ES-I3 (cell line): Measurements from ENCODE around the gene ZNF354B.
"Not testable (repeated sequence)": the region's sequence is repeated elsewhere in the genome, so short reads cannot be mapped to it uniquely, and the experiment has no call there.

Experiments used
- H3K36me3 ChIP-seq: 2 replicates; pipeline ENCODE4 v1.6.1; 2013; ENCODE audit warnings: mild to moderate bottlenecking, low read length, control low read depth, moderate library complexity; ENCODE audit not compliant: insufficient read depth
- H3K4me1 ChIP-seq: 2 replicates; pipeline ENCODE4 v1.6.1; 2013; ENCODE audit warnings: mild to moderate bottlenecking, control low read depth, low read length; ENCODE audit not compliant: insufficient read depth
- H3K9ac ChIP-seq: 2 replicates; pipeline ENCODE4 v1.6.1; 2013; ENCODE audit warnings: low read depth, mild to moderate bottlenecking, low read length, moderate library complexity
- H3K9me3 ChIP-seq: 2 replicates; pipeline ENCODE4 v1.6.1; 2013; ENCODE audit warnings: mild to moderate bottlenecking, low read length, moderate library complexity; ENCODE audit not compliant: control insufficient read depth, insufficient read depth

The ZNF354B gene

DNA sequence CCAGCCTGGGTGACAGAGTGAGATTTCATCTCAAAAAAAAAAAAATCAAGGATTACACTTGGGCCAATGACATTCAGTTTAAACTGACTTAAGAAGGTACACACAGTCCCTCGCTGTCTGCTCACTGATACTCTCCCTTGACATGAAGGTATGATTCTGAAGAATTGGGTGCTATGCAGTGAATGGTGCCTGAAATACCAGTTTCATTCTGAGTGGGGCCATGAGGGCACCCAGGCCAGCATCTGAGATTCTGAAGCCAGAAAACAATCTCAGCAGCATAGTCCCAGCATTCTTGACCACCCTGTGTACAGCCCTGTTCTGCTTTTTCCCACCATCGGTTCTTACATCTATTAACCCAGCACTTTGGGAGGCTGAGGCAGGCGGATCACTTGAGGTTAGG, 7.8 kb upstream of the ZNF354B start:
- Histone ChIP-seq H3K9me3 (no peaks in the 10 kb centered on the region), H3K4me1 (no peaks in the 10 kb centered on the region; the same call in 1 of the 2 replicates), H3K36me3 (no peaks in the 10 kb centered on the region), H3K9ac (no peak overlapping the region)

- no peaks in the 10 kb centered on the region; the same call in 1 of the 2 replicates for H3K4me1 ChIP-seq
- H3K36me3 ChIP-seq: no peaks in the 10 kb centered on the region
- H3K9ac ChIP-seq: no peak overlapping the region
- no peaks in the 10 kb centered on the region for H3K9me3 ChIP-seq
These were observed 5.5 kb upstream of the ZNF354B start for GRCh38 chr5:178854284-178854683.

- H3K9me3 ChIP-seq, H3K36me3 ChIP-seq, H3K4me1 ChIP-seq: not testable (repeated sequence)
- H3K9ac ChIP-seq: peak overlapping the region; percentile 60; the same call in 1 of the 2 replicates
These were observed 862 bp downstream of the ZNF354B start for GRCh38 chr5:178860615-178861014.

GRCh38 chr5:178861627-178862026, 1.9 kb downstream of the ZNF354B start:
- H3K9me3 ChIP-seq: no peaks in the 10 kb centered on the region
- no peak overlapping the region for H3K9ac ChIP-seq
- H3K4me1 ChIP-seq: no peaks in the 10 kb centered on the region
- peaks cover under 1% of the 10 kb centered on the region; the same call in 1 of the 2 replicates for H3K36me3 ChIP-seq

DNA sequence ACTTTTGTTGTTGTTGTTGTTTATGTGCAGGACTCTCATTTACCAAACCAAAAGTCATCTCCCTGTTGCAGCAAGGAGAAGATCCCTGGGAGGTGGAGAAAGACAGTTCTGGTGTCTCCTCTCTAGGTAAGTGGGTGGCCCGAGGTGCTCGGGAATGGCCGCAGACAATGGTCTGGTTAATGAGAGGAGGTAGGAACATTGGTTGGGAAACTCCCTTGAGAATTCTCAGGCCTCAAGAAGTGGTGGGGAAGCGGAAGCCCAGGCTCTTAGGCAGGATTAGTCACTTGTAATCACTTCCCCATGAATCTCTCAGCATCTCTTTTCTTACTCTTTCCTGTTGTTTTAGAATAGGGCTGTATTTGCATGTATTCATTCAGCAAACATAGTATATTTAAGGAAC, 7.2 kb downstream of the ZNF354B start:
- H3K9me3 ChIP-seq: no peaks in the 10 kb centered on the region; the same call in 1 of the 2 replicates
- H3K4me1 ChIP-seq: no peaks in the 10 kb centered on the region
- H3K36me3 ChIP-seq: peaks cover 7% of the 10 kb centered on the region; the same call in 1 of the 2 replicates

DNA sequence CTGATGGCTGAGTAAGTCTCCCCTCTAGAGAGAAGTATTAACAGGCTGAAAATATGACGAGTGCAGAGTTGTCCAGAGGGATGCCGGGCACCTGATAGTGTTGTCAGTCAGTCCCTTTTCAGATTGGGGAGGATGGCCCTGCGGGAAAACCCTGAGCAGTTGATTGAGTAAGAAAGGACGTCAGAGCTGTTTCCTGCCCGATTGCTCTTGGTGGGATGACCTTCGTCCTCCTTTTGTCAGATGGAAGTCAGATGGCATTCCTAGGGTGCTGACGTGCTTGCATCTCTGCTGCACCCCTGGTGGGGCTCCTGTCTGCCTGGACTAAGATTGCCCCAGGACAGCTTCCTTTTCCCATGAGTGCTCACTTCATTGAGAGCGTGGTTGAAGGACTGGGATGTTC, 9.8 kb downstream of the ZNF354B start:
- no peak overlapping the region for H3K9ac ChIP-seq
- H3K9me3 ChIP-seq: no peaks in the 10 kb centered on the region; the same call in none of the 2 replicates
- H3K4me1 ChIP-seq: no peaks in the 10 kb centered on the region
- peaks cover 7% of the 10 kb centered on the region; the same call in 1 of the 2 replicates for H3K36me3 ChIP-seq

More for the DNA sequence above, 7.2 kb downstream of the ZNF354B start:
- H3K9ac ChIP-seq: no peak overlapping the region

- no peaks in the 10 kb centered on the region for H3K4me1 ChIP-seq
- peaks cover 7% of the 10 kb centered on the region; the same call in 1 of the 2 replicates for H3K36me3 ChIP-seq
- no peaks in the 10 kb centered on the region; the same call in none of the 2 replicates for H3K9me3 ChIP-seq
- no peak overlapping the region for H3K9ac ChIP-seq
These were observed 10.7 kb downstream of the ZNF354B start for GRCh38 chr5:178870411-178870810.

GRCh38 chr5:178872302-178872701, 12.5 kb downstream of the ZNF354B start:
- Histone ChIP-seq H3K9me3 (peaks cover 4% of the 10 kb centered on the region), H3K9ac (no peak overlapping the region), H3K4me1 (no peaks in the 10 kb centered on the region), H3K36me3 (0 out of 2 replicates have a peak, but pooled peaks cover 4% of the 10 kb centered on the region)

GRCh38 chr5:178883115-178883694, 23.5 kb downstream of the ZNF354B start:
- not testable (repeated sequence) for H3K4me1 ChIP-seq, H3K9ac ChIP-seq, H3K36me3 ChIP-seq
- peaks cover 37% of the 10 kb centered on the region for H3K9me3 ChIP-seq

DNA sequence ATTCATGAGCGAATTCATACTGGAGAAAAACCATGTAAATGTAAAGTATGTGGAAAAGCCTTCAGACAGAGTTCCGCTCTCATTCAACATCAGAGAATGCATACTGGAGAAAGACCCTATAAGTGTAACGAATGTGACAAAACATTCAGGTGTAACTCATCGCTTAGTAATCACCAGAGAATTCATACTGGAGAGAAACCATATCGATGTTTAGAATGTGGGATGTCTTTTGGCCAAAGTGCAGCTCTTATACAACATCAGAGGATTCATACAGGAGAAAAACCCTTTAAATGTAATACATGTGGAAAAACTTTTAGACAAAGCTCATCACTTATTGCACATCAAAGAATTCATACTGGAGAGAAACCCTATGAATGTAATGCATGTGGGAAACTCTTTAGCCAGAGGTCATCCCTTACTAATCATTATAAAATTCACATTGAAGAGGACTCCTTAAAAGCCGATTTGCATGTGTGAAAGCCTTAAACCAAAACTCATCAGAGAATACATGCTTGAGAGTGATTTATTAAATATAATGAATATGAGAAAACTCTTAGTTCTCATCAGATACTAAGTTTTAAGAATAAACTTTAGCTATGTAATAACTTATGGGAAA, 24.2 kb downstream of the ZNF354B start:
- H3K4me1 ChIP-seq: no peaks in the 10 kb centered on the region
- peaks cover 38% of the 10 kb centered on the region for H3K9me3 ChIP-seq
- H3K36me3 ChIP-seq: peaks cover 13% of the 10 kb centered on the region
- no peak overlapping the region for H3K9ac ChIP-seq

DNA sequence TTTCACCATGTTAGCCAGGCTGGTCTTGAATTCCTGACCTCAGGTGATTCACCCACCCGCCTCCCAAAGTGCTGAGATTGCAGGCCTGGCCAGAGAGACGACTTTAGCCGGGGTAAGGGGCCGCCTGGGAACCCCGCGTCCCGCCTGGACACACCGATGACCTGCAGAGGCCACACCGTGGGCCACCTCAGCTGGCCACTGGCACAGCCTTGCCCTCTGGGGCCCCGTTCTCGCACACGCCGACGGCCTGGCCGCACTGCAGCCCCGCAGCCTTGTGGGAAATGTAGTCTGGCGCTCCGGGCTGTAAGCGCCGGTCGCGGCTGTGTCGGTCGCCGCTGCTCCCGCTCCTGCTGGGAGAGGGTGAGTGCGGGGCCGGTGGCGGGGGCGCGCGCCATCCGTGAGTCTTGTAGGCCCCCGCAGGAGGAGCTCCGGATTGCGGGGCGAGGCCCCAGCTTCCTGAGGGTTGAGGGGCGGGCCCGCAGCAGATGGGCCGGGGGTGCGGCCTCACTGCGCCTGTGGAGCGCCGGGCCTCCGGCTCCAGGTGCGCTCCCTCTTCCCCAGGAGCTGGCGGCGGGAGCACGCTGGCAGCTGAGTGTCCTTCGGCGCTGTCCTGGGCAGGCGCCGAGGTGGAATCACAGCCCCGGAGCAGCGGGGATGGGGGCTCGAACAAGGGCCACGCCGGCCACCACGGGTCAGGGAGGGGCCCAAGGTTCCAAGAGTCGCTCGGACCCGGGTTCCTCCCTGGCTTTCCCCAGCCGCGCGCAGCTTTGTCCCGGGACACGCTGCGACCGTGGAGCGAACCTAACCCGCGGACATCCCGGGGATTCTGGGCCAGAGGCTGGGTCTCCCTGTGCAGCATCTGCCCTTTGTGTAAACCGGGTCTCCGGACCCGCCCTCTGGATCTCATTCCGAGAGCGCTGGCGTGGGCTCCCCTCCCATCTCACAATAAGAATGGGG, 36.1 kb downstream of the ZNF354B start, which contains the start of gene ZFP2:
Gene ZFP2, plus strand, starts transcription at position 299 of the 957 bp plus-strand sequence. CDS start 35,401 bp downstream, outside the sequence.
- Histone ChIP-seq H3K9ac (peak within 1 kb of the TSS; percentile 82), H3K36me3 (no peaks in the 10 kb centered on the region), H3K4me1 (no peaks in the 10 kb centered on the region), H3K9me3 (no peaks in the 10 kb centered on the region)

- H3K36me3 ChIP-seq: no peaks in the 10 kb centered on the region
- no peak overlapping the region for H3K9ac ChIP-seq
- H3K9me3 ChIP-seq: no peaks in the 10 kb centered on the region
- H3K4me1 ChIP-seq: no peaks in the 10 kb centered on the region
These were observed 39.5 kb downstream of the ZNF354B start for GRCh38 chr5:178899289-178899688.

DNA sequence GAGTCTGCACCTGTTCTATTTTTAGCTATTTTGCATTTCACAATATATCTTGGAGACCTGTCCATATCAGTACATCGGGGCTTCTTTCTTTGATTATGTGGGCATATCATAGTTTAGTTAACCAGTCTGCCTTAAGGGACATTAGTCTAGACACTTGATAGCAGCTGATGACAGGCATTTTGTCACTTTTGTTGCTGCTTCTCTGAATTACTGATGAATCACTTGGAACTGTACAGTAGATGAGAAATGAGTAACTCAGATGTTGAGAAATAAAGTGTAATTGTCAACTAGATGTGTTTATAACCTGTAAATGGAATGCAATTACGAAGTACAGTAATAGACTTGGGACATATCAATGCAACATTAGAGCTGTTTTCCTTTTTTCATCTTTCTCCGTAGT, 43.1 kb downstream of the ZNF354B start:
- no peaks in the 10 kb centered on the region for H3K36me3 ChIP-seq
- H3K9ac ChIP-seq: no peak overlapping the region
- no peaks in the 10 kb centered on the region; the same call in 1 of the 2 replicates for H3K9me3 ChIP-seq
- no peaks in the 10 kb centered on the region for H3K4me1 ChIP-seq
